Peyer's patch (tissue), 4 donors: ENCODE results near the gene DUS2.

Experiments used
- CTCF ChIP-seq, 6 experiments: fragments of 450-650 bp in 4 of 6; fragments of 200-600 bp in 2 of 6; sonication (generic) in 1 of 6; IDR thresholded peaks; one replicate each; pipeline ENCODE4 v1.5.1; 2017 to 2019; ENCODE audit warnings: antibody characterized with exemption in 6 of 6, mild to moderate bottlenecking in 3 of 6, moderate library complexity in 1 of 6
- POLR2A ChIP-seq, 2 donors: fragments of 450-650 bp; IDR thresholded peaks; one replicate each; pipeline ENCODE4 v1.5.1; 2017; ENCODE audit warnings: antibody characterized with exemption in 2 of 2, mild to moderate bottlenecking in 2 of 2, moderate library complexity in 2 of 2

GRCh38 chr16:68074850-68075555 is 51.9 kb downstream of the DUS2 start:
- TF ChIP-seq CTCF (IDR thresholded peaks at IDR 0.05) (no peak), POLR2A (IDR thresholded peaks at IDR 0.05) (peak in 1 of 2 donors; percentile 13)
